ENCODE results near the gene DGKH. TPM values are rescaled to one million over a fixed set of nuclear protein-coding genes. Genes with fewer than 3 reads are reported as not detected.

The DGKH gene
- total and polyA plus RNA-seq, 3 experiments from 2014 or later = 2.5 to 10.9 (median 10.2) TPM

- peak overlapping the region; percentile 43 for H3K27ac ChIP-seq (ENCODE audit: low read depth, low read length)
- Mint-ChIP-seq H3K27ac (peak overlapping the region in 4 of 8 donors; percentile 46 to 80 (median 72)), H3K27me3 (no peaks in the 10 kb centered on the region), H3K9me3 (no peaks in the 10 kb centered on the region), H3K4me3 (peak overlapping the region in 5 of 7 donors; percentile 7 to 73 (median 39)), H3K36me3 (peaks cover 4 to 10% (median 6%) of the 10 kb centered on the region in 3 donors), H3K4me1 (peaks cover 27 to 50% (median 40%) of the 10 kb centered on the region in 3 donors)
- H3K9me3 ChIP-seq (ENCODE audit: low read length) = no peaks in the 10 kb centered on the region
- no peak overlapping the region for H3K4me3 ChIP-seq (ENCODE audit: low read length)
- no peaks in the 10 kb centered on the region for H3K36me3 ChIP-seq (ENCODE audit: insufficient read depth, low read length)
- no peaks in the 10 kb centered on the region for H3K4me1 ChIP-seq (ENCODE audit: insufficient read depth, low read length)
- ChIA-PET CTCF (interaction anchor here (1.2 to 1.4 kb wide), 2 partner anchors 8 to 84 kb away, joined by 3 to 4 read pairs; partner anchors contain the start of gene DGKH), POLR2A (no interaction called here)
- no peak for DNase-seq
- H3K27me3 ChIP-seq (ENCODE audit: insufficient read depth, low read length, poor library complexity, severe bottlenecking) = no peaks in the 10 kb centered on the region
Measured at GRCh38 chr13:42056146-42056545, 7.7 kb downstream of the DGKH start.

DNA sequence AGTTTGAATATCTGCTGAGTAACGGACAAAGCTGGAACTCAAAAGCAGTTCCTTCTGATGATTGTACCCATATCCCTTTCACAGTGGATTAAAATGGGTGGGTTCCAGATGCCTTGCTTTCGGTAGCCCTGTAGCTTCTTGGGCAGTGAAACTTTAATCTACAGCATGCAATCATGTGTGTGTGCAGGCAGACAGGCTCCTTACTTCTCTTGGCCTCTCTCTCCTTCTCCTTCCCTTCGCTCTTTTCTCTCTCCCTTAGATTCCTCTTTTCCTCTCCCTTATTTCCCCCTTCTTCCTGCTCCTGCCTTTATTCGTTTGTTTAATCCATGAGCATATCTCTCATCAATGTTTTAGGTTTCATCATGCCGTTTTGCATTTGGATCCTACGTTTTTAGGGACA, 8.1 kb downstream of the DGKH start:
- peaks cover 27 to 47% (median 37%) of the 10 kb centered on the region in 3 donors for H3K4me1 Mint-ChIP-seq
- ChIA-PET CTCF (interaction anchor here (1.2 to 1.4 kb wide), 2 partner anchors 9 to 85 kb away, joined by 3 to 4 read pairs; partner anchors contain the start of gene DGKH), POLR2A (no interaction called here)
- H3K9me3 Mint-ChIP-seq = no peaks in the 10 kb centered on the region
- Histone ChIP-seq H3K9me3 (ENCODE audit: low read length) (no peaks in the 10 kb centered on the region), H3K4me1 (ENCODE audit: insufficient read depth, low read length) (no peaks in the 10 kb centered on the region), H3K27me3 (ENCODE audit: insufficient read depth, low read length, poor library complexity, severe bottlenecking) (no peaks in the 10 kb centered on the region), H3K4me3 (ENCODE audit: low read length) (no peak overlapping the region), H3K27ac (ENCODE audit: low read depth, low read length) (peak overlapping the region; percentile 43), H3K36me3 (ENCODE audit: insufficient read depth, low read length) (no peaks in the 10 kb centered on the region)
- peaks cover 4 to 7% (median 6%) of the 10 kb centered on the region in 3 donors for H3K36me3 Mint-ChIP-seq
- peak overlapping the region in 5 of 8 donors; percentile 23 to 86 (median 55) for H3K27ac Mint-ChIP-seq
- H3K27me3 Mint-ChIP-seq = no peaks in the 10 kb centered on the region
- no peak for DNase-seq
- peak overlapping the region; percentile 1 to 73 (median 55) for H3K4me3 Mint-ChIP-seq

DNA sequence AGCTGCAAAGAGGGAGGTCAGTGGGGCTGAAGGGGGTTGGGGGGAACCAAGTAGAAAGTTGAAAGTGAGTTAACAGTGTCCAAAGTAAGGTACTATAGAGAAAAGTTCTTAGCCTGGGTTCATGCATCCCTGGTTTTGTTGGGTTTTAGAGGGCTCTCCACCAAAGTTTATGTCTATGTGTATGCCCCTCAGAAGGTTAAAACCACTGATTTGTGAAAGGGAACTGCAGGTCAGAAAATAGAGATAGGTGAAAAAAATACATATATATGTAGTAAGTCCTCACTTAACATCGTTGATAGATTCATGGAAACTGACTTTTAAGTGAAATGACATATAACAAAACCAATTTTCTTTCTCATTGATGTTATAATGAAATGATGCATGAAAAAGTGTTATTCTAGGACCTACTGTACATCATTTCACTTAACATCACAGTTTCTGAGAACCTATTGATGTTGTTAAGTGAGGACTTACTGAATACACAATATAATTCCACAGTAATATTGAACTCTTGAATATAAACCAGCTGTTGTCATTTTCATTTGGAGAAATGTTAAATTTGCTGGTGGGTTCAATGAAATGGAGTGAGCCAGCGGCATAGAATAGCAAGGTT, 9.6 kb downstream of the DGKH start:
- Histone ChIP-seq H3K4me3 (ENCODE audit: low read length) (no peak overlapping the region), H3K27me3 (ENCODE audit: insufficient read depth, low read length, poor library complexity, severe bottlenecking) (no peaks in the 10 kb centered on the region), H3K36me3 (ENCODE audit: insufficient read depth, low read length) (no peaks in the 10 kb centered on the region), H3K9me3 (ENCODE audit: low read length) (no peaks in the 10 kb centered on the region), H3K27ac (ENCODE audit: low read depth, low read length) (no peak overlapping the region), H3K4me1 (ENCODE audit: insufficient read depth, low read length) (no peaks in the 10 kb centered on the region)
- Mint-ChIP-seq H3K4me1 (peaks cover 22 to 42% (median 34%) of the 10 kb centered on the region in 3 donors), H3K4me3 (peak overlapping the region in 2 of 7 donors; percentile 12 to 13), H3K27me3 (no peaks in the 10 kb centered on the region), H3K9me3 (no peaks in the 10 kb centered on the region), H3K27ac (peak overlapping the region in 1 of 8 donors; percentile 4), H3K36me3 (peaks cover 4 to 9% (median 6%) of the 10 kb centered on the region in 3 donors)
- DNase-seq = no peak
- ChIA-PET POLR2A (no interaction called here), CTCF (no interaction called here)

GRCh38 chr13:42061943-42062342, 13.5 kb downstream of the DGKH start:
- peaks cover 6 to 23% (median 18%) of the 10 kb centered on the region in 3 donors for H3K4me1 Mint-ChIP-seq
- POLR2A ChIA-PET = no interaction called here
- Histone ChIP-seq H3K9me3 (ENCODE audit: low read length) (no peaks in the 10 kb centered on the region), H3K4me1 (ENCODE audit: insufficient read depth, low read length) (no peaks in the 10 kb centered on the region), H3K4me3 (ENCODE audit: low read length) (no peak overlapping the region), H3K36me3 (ENCODE audit: insufficient read depth, low read length) (no peaks in the 10 kb centered on the region), H3K27me3 (ENCODE audit: insufficient read depth, low read length, poor library complexity, severe bottlenecking) (no peaks in the 10 kb centered on the region), H3K27ac (ENCODE audit: low read depth, low read length) (no peak overlapping the region)
- no peaks in the 10 kb centered on the region for H3K9me3 Mint-ChIP-seq
- CTCF ChIA-PET = no interaction called here
- H3K36me3 Mint-ChIP-seq = peaks cover 9 to 14% (median 13%) of the 10 kb centered on the region in 3 donors
- H3K27ac Mint-ChIP-seq = no peak overlapping the region
- no peaks in the 10 kb centered on the region for H3K27me3 Mint-ChIP-seq
- DNase-seq = no peak
- H3K4me3 Mint-ChIP-seq = no peak overlapping the region

GRCh38 chr13:42063105-42063504, 14.7 kb downstream of the DGKH start:
- no peaks in the 10 kb centered on the region for H3K36me3 ChIP-seq (ENCODE audit: insufficient read depth, low read length)
- no peak overlapping the region for H3K4me3 ChIP-seq (ENCODE audit: low read length)
- Mint-ChIP-seq H3K36me3 (peaks cover 9 to 14% (median 13%) of the 10 kb centered on the region in 3 donors), H3K27me3 (no peaks in the 10 kb centered on the region), H3K9me3 (no peaks in the 10 kb centered on the region), H3K27ac (no peak overlapping the region), H3K4me3 (no peak overlapping the region), H3K4me1 (peaks cover 3 to 17% (median 12%) of the 10 kb centered on the region in 3 donors)
- CTCF ChIA-PET = no interaction called here
- no peaks in the 10 kb centered on the region for H3K4me1 ChIP-seq (ENCODE audit: insufficient read depth, low read length)
- no peaks in the 10 kb centered on the region for H3K27me3 ChIP-seq (ENCODE audit: insufficient read depth, low read length, poor library complexity, severe bottlenecking)
- no peaks in the 10 kb centered on the region for H3K9me3 ChIP-seq (ENCODE audit: low read length)
- H3K27ac ChIP-seq (ENCODE audit: low read depth, low read length) = no peak overlapping the region
- POLR2A ChIA-PET = no interaction called here
- no peak for DNase-seq

DNA sequence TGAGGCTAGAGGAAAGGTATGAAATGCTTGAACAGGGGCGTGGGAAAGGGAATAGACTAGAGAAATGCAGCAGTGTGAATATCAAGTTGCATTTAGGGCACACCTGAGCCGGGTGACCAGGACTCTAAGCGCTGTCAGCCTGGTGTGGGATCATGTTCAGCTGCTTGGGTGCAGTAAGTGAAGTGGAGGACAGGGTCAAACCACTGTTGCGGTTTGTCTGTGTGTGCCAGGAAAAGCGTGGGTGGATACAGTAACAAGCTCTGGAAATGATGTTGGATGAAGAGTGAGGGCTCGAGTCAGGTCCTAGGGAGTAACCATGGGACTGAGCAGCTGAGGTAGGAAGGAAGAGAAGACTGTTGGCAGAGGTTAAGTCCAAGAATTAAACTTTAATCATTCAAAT, 15.8 kb downstream of the DGKH start:
- no peak overlapping the region for H3K4me3 Mint-ChIP-seq
- H3K27me3 Mint-ChIP-seq = no peaks in the 10 kb centered on the region
- peaks cover 3 to 12% (median 10%) of the 10 kb centered on the region in 3 donors for H3K36me3 Mint-ChIP-seq
- no peaks in the 10 kb centered on the region for H3K4me1 ChIP-seq (ENCODE audit: insufficient read depth, low read length)
- H3K27ac Mint-ChIP-seq = peak overlapping the region in 3 of 8 donors; percentile 1 to 96 (median 86)
- CTCF ChIA-PET = no interaction called here
- H3K4me3 ChIP-seq (ENCODE audit: low read length) = no peak overlapping the region
- no peak for DNase-seq
- H3K9me3 ChIP-seq (ENCODE audit: low read length) = no peaks in the 10 kb centered on the region
- H3K4me1 Mint-ChIP-seq = peaks cover 0 to 11% (median 9%) of the 10 kb centered on the region in 3 donors
- no peak overlapping the region for H3K27ac ChIP-seq (ENCODE audit: low read depth, low read length)
- H3K9me3 Mint-ChIP-seq = no peaks in the 10 kb centered on the region
- no peaks in the 10 kb centered on the region for H3K36me3 ChIP-seq (ENCODE audit: insufficient read depth, low read length)
- POLR2A ChIA-PET = no interaction called here
- no peaks in the 10 kb centered on the region for H3K27me3 ChIP-seq (ENCODE audit: insufficient read depth, low read length, poor library complexity, severe bottlenecking)

DNA sequence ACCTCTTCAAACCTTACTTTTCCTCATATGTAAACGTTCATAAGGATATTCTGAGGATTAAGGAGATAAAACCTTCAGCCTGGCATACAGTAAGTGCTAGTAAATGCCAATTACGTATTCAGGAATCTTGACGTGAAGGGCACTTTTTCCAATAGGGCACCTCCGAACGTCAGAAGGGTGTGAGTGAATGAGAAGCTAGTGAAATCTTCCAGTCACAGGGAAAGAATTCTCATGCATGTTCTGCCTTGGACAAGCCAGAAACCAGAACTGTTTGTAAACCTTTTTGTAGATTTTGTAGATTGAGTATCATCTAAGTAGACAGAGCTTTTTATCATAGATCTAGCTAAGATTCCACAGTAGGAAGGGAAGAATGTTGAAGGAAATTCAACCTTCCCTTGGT, 16.5 kb downstream of the DGKH start:
- DNase-seq = no peak
- CTCF ChIA-PET = no interaction called here
- no peak overlapping the region for H3K4me3 ChIP-seq (ENCODE audit: low read length)
- POLR2A ChIA-PET = no interaction called here
- Mint-ChIP-seq H3K27me3 (no peaks in the 10 kb centered on the region), H3K27ac (no peak overlapping the region), H3K36me3 (peaks cover 3 to 11% (median 10%) of the 10 kb centered on the region in 3 donors), H3K4me1 (peaks cover 0 to 11% (median 9%) of the 10 kb centered on the region in 3 donors), H3K9me3 (no peaks in the 10 kb centered on the region), H3K4me3 (no peak overlapping the region)
- H3K9me3 ChIP-seq (ENCODE audit: low read length) = no peaks in the 10 kb centered on the region
- no peak overlapping the region for H3K27ac ChIP-seq (ENCODE audit: low read depth, low read length)
- no peaks in the 10 kb centered on the region for H3K27me3 ChIP-seq (ENCODE audit: insufficient read depth, low read length, poor library complexity, severe bottlenecking)
- no peaks in the 10 kb centered on the region for H3K4me1 ChIP-seq (ENCODE audit: insufficient read depth, low read length)
- H3K36me3 ChIP-seq (ENCODE audit: insufficient read depth, low read length) = no peaks in the 10 kb centered on the region

- Mint-ChIP-seq H3K4me1 (peaks cover 0 to 11% (median 9%) of the 10 kb centered on the region in 3 donors), H3K27me3 (no peaks in the 10 kb centered on the region), H3K36me3 (peaks cover 3 to 12% (median 11%) of the 10 kb centered on the region in 3 donors), H3K9me3 (no peaks in the 10 kb centered on the region), H3K27ac (no peak overlapping the region), H3K4me3 (no peak overlapping the region)
- Histone ChIP-seq H3K4me3 (ENCODE audit: low read length) (no peak overlapping the region), H3K27me3 (ENCODE audit: insufficient read depth, low read length, poor library complexity, severe bottlenecking) (no peaks in the 10 kb centered on the region), H3K4me1 (ENCODE audit: insufficient read depth, low read length) (no peaks in the 10 kb centered on the region), H3K36me3 (ENCODE audit: insufficient read depth, low read length) (no peaks in the 10 kb centered on the region), H3K27ac (ENCODE audit: low read depth, low read length) (no peak overlapping the region), H3K9me3 (ENCODE audit: low read length) (no peaks in the 10 kb centered on the region)
- POLR2A ChIA-PET = no interaction called here
- CTCF ChIA-PET = no interaction called here
- DNase-seq = no peak
Measured at GRCh38 chr13:42065414-42065813, 17.0 kb downstream of the DGKH start.
